CD1c-positive myeloid dendritic cell (primary cell): Measurements from ENCODE around the gene EIF5A.

Source experiments
- DNase-seq: peaks from one replicate; pipeline ENCODE4 v3.0.0-alpha.2; 2016; ENCODE audit errors: extremely low spot score

EIF5A gene

DNA sequence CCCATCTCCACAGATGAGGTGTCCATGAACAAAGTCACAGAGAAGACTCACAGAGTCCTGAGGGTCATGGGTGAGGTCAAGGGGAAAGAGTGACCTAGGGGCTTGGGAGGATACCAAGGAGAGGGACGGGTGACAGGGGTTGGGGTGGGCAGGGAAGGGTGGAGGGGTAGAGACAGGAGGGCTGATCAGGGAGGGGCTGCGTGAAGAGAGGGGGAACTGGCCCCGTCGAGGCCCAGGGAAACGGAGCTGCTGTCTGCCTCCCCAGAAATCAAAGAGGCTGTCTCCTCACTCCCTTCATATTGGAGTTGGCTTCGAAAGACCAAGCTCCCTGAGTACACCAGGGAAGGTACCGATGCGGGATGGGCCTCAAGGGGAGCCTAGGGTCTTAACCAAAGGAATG lies 48.1 kb downstream of the EIF5A start:
- no peak for DNase-seq

GRCh38 chr17:7356072-7356549 lies 48.7 kb downstream of the EIF5A start:
- DNase-seq = peak; percentile 83

DNA sequence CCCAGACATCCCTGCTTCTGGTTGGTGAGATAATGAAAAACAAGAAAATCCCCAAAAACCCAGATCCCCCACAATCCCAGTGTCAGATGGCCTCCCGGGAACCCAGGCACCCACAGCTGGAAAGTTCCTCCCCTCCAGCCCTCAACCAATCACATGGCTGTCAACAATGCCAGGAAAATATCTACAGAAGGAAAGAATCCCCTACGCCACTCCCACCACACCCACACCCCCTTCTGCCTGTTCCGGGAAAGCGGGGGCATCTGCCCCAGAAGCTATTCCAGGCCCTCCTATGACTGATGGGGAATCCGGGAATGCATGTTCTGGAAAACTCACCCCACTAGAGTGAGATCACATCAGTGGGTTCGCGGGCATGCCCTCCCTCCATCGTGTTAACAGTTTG lies 49.3 kb downstream of the EIF5A start:
- DNase-seq = no peak

GRCh38 chr17:7357381-7357780 lies 50.0 kb downstream of the EIF5A start:
- no peak for DNase-seq

GRCh38 chr17:7361906-7362305 lies 54.5 kb downstream of the EIF5A start:
- no peak for DNase-seq
